Tibial artery (tissue), 4 donors: Measurements from ENCODE around the gene MRGPRD.

ENCODE experiments used
- DNase-seq, 2 donors: peaks; one replicate each; pipeline ENCODE4 v3.0.0-alpha.2; 2019
- H3K27ac ChIP-seq, 2 donors: fragments of 200-600 bp; sonication (generic) in 1 of 2; 1 replicate in 1 of 2; 2 replicates in 1 of 2; pipeline ENCODE4 v1.5.1; 2018 to 2019; ENCODE audit warnings: mild to moderate bottlenecking in 1 of 2
- H3K27me3 ChIP-seq, 2 donors: fragments of 200-600 bp; sonication (generic) in 1 of 2; one replicate each; pipeline versions ENCODE4 v1.5.1 to v1.6.0; 2016 to 2019
- H3K36me3 ChIP-seq, 3 donors: fragments of 200-600 bp; sonication (generic) in 2 of 3; one replicate each; pipeline ENCODE4 v1.5.1; 2016 to 2019; ENCODE audit warnings: mild to moderate bottlenecking in 2 of 3
- H3K4me1 ChIP-seq, 4 donors: fragments of 200-600 bp; sonication (generic) in 2 of 4; 1 replicate in 3 of 4; 2 replicates in 1 of 4; pipeline ENCODE4 v1.5.1; 2016 to 2019
- H3K4me3 ChIP-seq, 2 donors: fragments of 200-600 bp; sonication (generic) in 1 of 2; 1 replicate in 1 of 2; 2 replicates in 1 of 2; pipeline ENCODE4 v1.5.1; 2018 to 2019; ENCODE audit warnings: mild to moderate bottlenecking in 2 of 2
- H3K9me3 ChIP-seq, 3 donors: fragments of 200-600 bp; sonication (generic) in 1 of 3; one replicate each; pipeline ENCODE4 v1.5.1; 2016 to 2019
- intact Hi-C: fragments of 100-400 bp; cut with DNase I; formaldehyde crosslinking; loops from one replicate; pipeline ENCODE4 v1.15.0; 2023; ENCODE audit warnings: low total_unique reads
- TF ChIP-seq, protein P1 (sequence below), 2 experiments: fragments of 200-600 bp in 1 of 2; fragments of 450-650 bp in 1 of 2; IDR thresholded peaks; one replicate each; pipeline ENCODE4 v1.5.1; 2017 to 2019; ENCODE audit warnings: antibody characterized with exemption in 2 of 2, mild to moderate bottlenecking in 1 of 2, moderate library complexity in 1 of 2

MRGPRD gene

DNA sequence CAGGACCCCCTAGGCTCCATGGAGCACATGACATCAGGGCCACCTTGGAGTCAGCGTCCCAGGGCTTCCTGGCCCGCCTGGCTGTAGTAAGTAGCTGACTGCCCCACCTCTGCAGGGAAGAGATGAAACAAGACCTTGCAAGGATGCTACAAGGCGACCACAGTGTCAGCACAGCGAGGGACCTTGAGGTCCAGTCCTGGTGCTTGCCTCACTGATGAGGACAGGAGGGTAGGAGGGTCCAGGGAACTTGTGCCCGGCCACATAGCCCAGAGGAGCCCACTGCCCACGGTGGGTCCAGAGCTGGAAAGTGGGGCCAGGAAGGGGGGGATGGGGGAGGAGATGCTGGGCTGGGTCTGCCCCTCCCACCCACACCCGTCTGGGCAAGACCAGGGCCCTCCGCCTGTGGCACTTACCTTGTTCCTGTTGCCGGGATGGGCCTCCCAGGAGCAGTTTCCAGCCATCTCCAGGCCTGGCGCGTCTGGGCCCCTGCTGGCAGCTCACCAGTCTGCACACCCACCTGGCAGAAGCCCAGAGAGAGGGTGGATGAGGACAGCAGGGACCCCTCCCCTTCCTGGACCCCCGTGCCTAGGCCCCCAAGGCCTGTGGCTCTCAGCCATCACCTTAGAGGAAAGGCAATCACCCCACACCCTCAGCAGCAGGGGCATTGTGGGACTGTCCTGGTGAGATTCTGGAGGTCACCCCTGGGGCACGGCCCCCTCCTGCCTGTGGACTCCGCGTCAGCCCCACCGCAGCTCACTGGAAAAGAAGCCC is 28.8 kb upstream of the MRGPRD start:
- H3K4me1 ChIP-seq: peaks cover 13 to 83% (median 68%) of the 10 kb centered on the region in 4 donors
- peak overlapping the region; percentile 91 to 93 for H3K27ac ChIP-seq
- H3K9me3 ChIP-seq: no peaks in the 10 kb centered on the region
- no peaks in the 10 kb centered on the region for H3K27me3 ChIP-seq
- DNase-seq: peak in 1 of 2 donors; percentile 69
- intact Hi-C loops: loop anchor here (5.0 to 10.0 kb wide), 3 partner anchors 38 to 85 kb away; partner anchors contain the start of gene TPCN2
- TF ChIP-seq, protein P1, sequence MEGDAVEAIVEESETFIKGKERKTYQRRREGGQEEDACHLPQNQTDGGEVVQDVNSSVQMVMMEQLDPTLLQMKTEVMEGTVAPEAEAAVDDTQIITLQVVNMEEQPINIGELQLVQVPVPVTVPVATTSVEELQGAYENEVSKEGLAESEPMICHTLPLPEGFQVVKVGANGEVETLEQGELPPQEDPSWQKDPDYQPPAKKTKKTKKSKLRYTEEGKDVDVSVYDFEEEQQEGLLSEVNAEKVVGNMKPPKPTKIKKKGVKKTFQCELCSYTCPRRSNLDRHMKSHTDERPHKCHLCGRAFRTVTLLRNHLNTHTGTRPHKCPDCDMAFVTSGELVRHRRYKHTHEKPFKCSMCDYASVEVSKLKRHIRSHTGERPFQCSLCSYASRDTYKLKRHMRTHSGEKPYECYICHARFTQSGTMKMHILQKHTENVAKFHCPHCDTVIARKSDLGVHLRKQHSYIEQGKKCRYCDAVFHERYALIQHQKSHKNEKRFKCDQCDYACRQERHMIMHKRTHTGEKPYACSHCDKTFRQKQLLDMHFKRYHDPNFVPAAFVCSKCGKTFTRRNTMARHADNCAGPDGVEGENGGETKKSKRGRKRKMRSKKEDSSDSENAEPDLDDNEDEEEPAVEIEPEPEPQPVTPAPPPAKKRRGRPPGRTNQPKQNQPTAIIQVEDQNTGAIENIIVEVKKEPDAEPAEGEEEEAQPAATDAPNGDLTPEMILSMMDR (IDR thresholded peaks at IDR 0.05): no peak
- H3K36me3 ChIP-seq: peaks cover 32 to 43% (median 36%) of the 10 kb centered on the region in 3 donors
- peak overlapping the region; percentile 70 to 81 for H3K4me3 ChIP-seq

DNA sequence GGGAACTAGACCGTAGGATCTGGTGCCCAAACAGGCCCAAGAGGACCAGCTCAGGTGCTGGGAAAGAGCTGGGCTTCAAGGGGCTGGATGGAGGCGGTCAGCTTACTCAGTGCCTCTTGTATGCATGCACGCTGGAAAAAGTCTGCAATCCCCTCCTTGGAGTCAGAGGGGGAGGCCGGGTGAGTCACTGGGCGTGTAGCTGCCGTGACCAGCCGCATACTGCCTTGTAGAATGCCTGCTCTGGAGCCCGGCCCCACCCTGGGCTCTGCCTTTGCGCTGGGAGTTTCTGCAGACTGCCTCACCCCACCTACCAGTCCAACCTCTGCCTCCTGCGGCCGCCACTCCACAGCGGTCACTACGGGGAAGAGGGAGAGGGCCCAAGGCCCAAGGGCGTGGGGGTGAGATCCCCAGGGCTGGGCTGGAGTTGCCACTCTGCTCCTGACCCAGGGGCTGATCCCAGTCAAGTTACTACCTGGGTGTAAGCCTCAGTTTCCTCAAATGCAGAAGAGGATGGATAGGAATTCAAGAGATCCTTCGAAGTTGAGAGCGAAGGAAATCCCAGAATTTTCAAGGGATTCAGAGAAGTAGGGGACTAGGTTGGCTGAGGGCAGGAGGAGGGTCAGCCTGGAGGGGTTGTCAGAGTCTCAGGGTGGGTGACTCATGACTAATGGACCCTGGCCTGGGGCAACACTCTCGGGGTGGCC is 28.1 kb upstream of the MRGPRD start:
- H3K27me3 ChIP-seq: no peaks in the 10 kb centered on the region
- H3K36me3 ChIP-seq: peaks cover 39 to 51% (median 43%) of the 10 kb centered on the region in 3 donors
- TF ChIP-seq, protein P1 (IDR thresholded peaks at IDR 0.05): no peak
- peak overlapping the region; percentile 70 to 81 for H3K4me3 ChIP-seq
- DNase-seq: peak; percentile 92 to 97
- peak overlapping the region; percentile 91 to 93 for H3K27ac ChIP-seq
- no peaks in the 10 kb centered on the region for H3K9me3 ChIP-seq
- H3K4me1 ChIP-seq: peaks cover 9 to 82% (median 66%) of the 10 kb centered on the region in 4 donors
- intact Hi-C loops: loop anchor here (5.0 to 10.0 kb wide), 2 partner anchors 78 to 84 kb away; no protein-coding TSS in a partner anchor

DNA sequence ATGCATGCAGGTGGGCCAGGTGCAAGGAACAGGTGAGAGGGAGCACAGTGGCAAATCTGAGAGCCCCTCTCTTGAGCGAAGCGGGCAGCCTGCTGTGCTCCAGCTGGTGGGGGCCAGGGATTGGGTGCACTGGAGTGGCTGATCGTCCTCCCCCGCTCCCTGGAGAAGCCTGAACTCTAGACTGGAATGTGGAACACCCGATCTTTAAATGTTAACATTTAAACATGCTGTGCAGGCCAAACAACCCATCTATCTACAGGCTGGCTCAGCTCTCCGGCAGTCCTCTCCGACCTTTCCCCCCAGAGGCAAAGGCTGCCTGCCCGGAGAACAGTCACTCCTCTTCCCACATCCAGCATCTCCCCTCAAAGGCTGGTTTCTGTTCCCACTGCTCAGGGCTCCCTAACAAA is 27.2 kb upstream of the MRGPRD start:
- peak overlapping the region; percentile 91 to 93 for H3K27ac ChIP-seq
- peak in 1 of 2 donors; percentile 69 for DNase-seq
- H3K27me3 ChIP-seq: no peaks in the 10 kb centered on the region
- TF ChIP-seq, protein P1 (IDR thresholded peaks at IDR 0.05): no peak
- peaks cover 47 to 57% (median 48%) of the 10 kb centered on the region in 3 donors for H3K36me3 ChIP-seq
- peak overlapping the region; percentile 2 to 81 for H3K4me3 ChIP-seq
- intact Hi-C loops: loop anchor here (5.0 to 10.0 kb wide), 2 partner anchors 79 to 83 kb away; no protein-coding TSS in a partner anchor
- peaks cover 9 to 83% (median 70%) of the 10 kb centered on the region in 4 donors for H3K4me1 ChIP-seq
- no peaks in the 10 kb centered on the region for H3K9me3 ChIP-seq

DNA sequence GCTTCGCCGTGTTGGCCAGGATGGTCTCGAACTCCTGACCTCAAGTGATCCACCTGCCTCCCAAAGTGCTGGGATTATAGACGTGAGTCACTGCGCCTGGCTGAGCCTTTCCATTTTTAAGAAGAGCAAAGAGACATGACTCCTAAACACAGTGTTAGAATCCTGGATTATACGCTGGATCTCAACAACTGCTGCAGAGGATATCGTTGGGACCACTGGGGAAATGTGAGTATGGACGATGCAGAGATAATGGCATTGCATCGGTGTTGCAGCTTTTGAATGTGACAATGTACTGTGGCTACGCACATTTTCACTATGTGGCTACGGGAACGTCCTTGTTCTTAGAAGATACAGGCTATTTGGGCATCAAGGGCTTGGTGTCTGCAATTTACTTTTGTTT is 26.0 kb upstream of the MRGPRD start:
- no peak for DNase-seq
- Histone ChIP-seq H3K36me3 (peaks cover 47 to 57% (median 50%) of the 10 kb centered on the region in 3 donors), H3K9me3 (no peaks in the 10 kb centered on the region), H3K27ac (peak overlapping the region; percentile 91 to 93), H3K4me3 (no peak overlapping the region), H3K4me1 (peaks cover 18 to 93% (median 81%) of the 10 kb centered on the region in 4 donors), H3K27me3 (no peaks in the 10 kb centered on the region)
- intact Hi-C loops: loop anchor here (5.0 to 10.0 kb wide), 2 partner anchors 80 to 82 kb away; no protein-coding TSS in a partner anchor
- TF ChIP-seq, protein P1 (IDR thresholded peaks at IDR 0.05): no peak

DNA sequence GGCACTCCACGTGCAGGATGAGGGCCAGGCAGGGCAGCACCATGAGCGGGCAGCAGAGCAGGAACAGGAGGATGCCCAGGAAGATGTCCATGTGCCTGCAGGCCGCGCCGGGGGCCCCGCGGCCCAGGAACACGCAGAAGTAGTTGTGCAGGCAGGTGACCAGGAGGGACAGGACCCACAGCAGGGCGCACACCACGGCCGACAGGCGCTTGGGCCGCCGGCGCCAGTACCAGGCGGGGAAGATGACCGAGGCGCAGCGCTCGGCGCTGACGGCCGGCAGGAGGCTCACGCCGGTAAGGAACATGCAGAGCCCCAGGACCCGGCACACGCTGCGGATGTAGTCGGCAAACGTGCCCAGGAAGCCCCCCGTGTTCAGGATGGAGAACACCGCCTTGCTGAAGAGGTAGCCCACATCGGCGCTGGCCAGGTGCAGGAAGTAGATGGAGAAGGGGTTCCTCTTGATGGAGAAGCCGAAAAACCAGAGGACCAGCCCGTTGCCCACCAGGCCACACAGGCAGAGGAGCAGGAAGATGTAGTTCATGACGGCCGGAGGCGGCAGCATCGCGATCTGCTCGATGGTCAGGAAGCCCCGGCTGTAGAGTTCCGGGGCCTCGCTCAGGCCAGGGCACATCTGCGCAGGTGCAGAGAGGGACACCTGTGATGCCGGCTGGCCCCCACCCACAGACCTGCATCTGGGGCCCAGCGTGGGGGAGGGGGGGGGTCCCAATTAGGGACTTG is 25.0 kb upstream of the MRGPRD start:
- intact Hi-C loops: loop anchor here (5.0 to 10.0 kb wide), 2 partner anchors 81 to 82 kb away; no protein-coding TSS in a partner anchor
- H3K4me3 ChIP-seq: no peak overlapping the region
- no peaks in the 10 kb centered on the region for H3K9me3 ChIP-seq
- H3K4me1 ChIP-seq: peaks cover 24 to 97% (median 84%) of the 10 kb centered on the region in 4 donors
- TF ChIP-seq, protein P1 (IDR thresholded peaks at IDR 0.05): no peak
- DNase-seq: peak in 1 of 2 donors; percentile 56
- no peaks in the 10 kb centered on the region for H3K27me3 ChIP-seq
- H3K27ac ChIP-seq: peak overlapping the region; percentile 91 to 93
- H3K36me3 ChIP-seq: peaks cover 47 to 57% (median 50%) of the 10 kb centered on the region in 3 donors
